Upper lobe of left lung (tissue), 6 donors: ENCODE results near the gene MAP1S. TPM values are rescaled to one million over a fixed set of nuclear protein-coding genes. Genes with fewer than 3 reads are reported as not detected.
A peak's percentile ranks its signal among the peaks of the same experiment; 100 is the strongest.

ENCODE experiments used
- ATAC-seq, 2 donors: fragments of 200-7000 bp; cut with Tn5 transposase; one replicate each; pipeline ENCODE4 v1.9.1; 2022; ENCODE audit warnings: mild to moderate bottlenecking in 2 of 2, moderate library complexity in 2 of 2; ENCODE audit not compliant: low FRiP score in 2 of 2
- DNase-seq, 2 donors: peaks; one replicate each; pipeline ENCODE4 v3.0.0-alpha.2; 2019 to 2020
- H3K27ac ChIP-seq, 4 donors: fragments of 200-600 bp; sonication (generic); one replicate each; pipeline ENCODE4 v1.5.1; 2016 to 2019
- H3K27me3 ChIP-seq, 4 donors: fragments of 200-600 bp; sonication (generic); one replicate each; pipeline ENCODE4 v1.5.1; 2017 to 2019
- H3K36me3 ChIP-seq, 4 donors: fragments of 200-600 bp; sonication (generic); one replicate each; pipeline ENCODE4 v1.5.1; 2016 to 2019
- H3K4me1 ChIP-seq, 4 donors: fragments of 200-600 bp; sonication (generic); one replicate each; pipeline ENCODE4 v1.5.1; 2018 to 2019
- H3K4me3 ChIP-seq, 4 donors: fragments of 200-600 bp; sonication (generic); one replicate each; pipeline ENCODE4 v1.5.1; 2017 to 2019; ENCODE audit warnings: mild to moderate bottlenecking in 2 of 4, moderate library complexity in 1 of 4
- H3K9me3 ChIP-seq, 4 donors: fragments of 200-600 bp; sonication (generic); one replicate each; pipeline ENCODE4 v1.5.1; 2018 to 2019
- CTCF ChIP-seq, 6 experiments: fragments of 450-650 bp in 4 of 6; fragments of 200-600 bp in 2 of 6; sonication (generic) in 2 of 6; IDR thresholded peaks; one replicate each; pipeline ENCODE4 v1.5.1; 2016 to 2019; ENCODE audit warnings: antibody characterized with exemption in 6 of 6
- EP300 ChIP-seq, 4 donors: sonication (generic); formaldehyde crosslinking; IDR thresholded peaks; one replicate each; pipeline ENCODE4 v1.5.1; 2017; ENCODE audit warnings: antibody characterized with exemption in 4 of 4, control low read depth in 2 of 4
- POLR2A ChIP-seq, 4 donors: fragments of 450-650 bp; IDR thresholded peaks; one replicate each; pipeline ENCODE4 v1.5.1; 2016 to 2017; ENCODE audit warnings: antibody characterized with exemption in 4 of 4, mild to moderate bottlenecking in 2 of 4
- POLR2AphosphoS5 ChIP-seq, 2 donors: sonication (generic); formaldehyde crosslinking; IDR thresholded peaks; one replicate each; pipeline ENCODE4 v1.5.1; 2017; ENCODE audit warnings: antibody characterized with exemption in 2 of 2
- WGBS, 2 donors: methylation state at CpG; one replicate each; pipeline ENCODE4 v1.1.5; 2017 to 2018; 5-methylcytosine and 5-hydroxymethylcytosine counted together
- total RNA-seq, 6 donors: library from RNA; depleted of rRNA in 4 of 6; stranded (reverse); fragments of >200 nt in 4 of 6; gene quantifications; one replicate each; pipeline versions ENCODE4 v1.1.0 to v1.2.1, GENCODE V29; 2016 to 2021
- donor health status: DM: no; HTN: no; CAD: no; lungs with moderate emphysema.
- donor health status: DM: no; HTN: yes; CAD: no; lungs with severe emphysema.

MAP1S gene
- total RNA-seq, 6 donors from 2014 or later, result 23.6 to 87.9 (median 63.7) TPM

- no peak overlapping the region for H3K4me3 ChIP-seq
- no peak overlapping the region for H3K27ac ChIP-seq
- H3K27me3 ChIP-seq, result no peaks in the 10 kb centered on the region
- TF ChIP-seq POLR2AphosphoS5 (IDR thresholded peaks at IDR 0.05), result no peak
- H3K36me3 ChIP-seq, result no peaks in the 10 kb centered on the region
- H3K9me3 ChIP-seq, result no peaks in the 10 kb centered on the region
- 75 to 88% methylated on average over 2 of the region's 2 CpGs for WGBS, 2 donors
- DNase-seq (no peak), ATAC-seq (no peak)
- peaks cover 11 to 16% (median 12%) of the 10 kb centered on the region in 4 donors for H3K4me1 ChIP-seq
Measured at GRCh38 chr19:17677002-17677401, 42.3 kb upstream of the MAP1S start.

GRCh38 chr19:17678836-17679235 lies 40.4 kb upstream of the MAP1S start:
- Histone ChIP-seq H3K4me3 (no peak overlapping the region), H3K9me3 (no peaks in the 10 kb centered on the region), H3K27ac (no peak overlapping the region), H3K36me3 (no peaks in the 10 kb centered on the region), H3K4me1 (peaks cover 11 to 16% (median 12%) of the 10 kb centered on the region in 4 donors), H3K27me3 (no peaks in the 10 kb centered on the region)
- TF ChIP-seq POLR2AphosphoS5 (IDR thresholded peaks at IDR 0.05) (no peak), POLR2A (IDR thresholded peaks at IDR 0.05) (no peak), EP300 (IDR thresholded peaks at IDR 0.05) (no peak), CTCF (IDR thresholded peaks at IDR 0.05) (no peak)
- WGBS, 2 donors, result 87 to 90% methylated on average over 4 of the region's 4 CpGs
- DNase-seq (no peak), ATAC-seq (no peak)

GRCh38 chr19:17679526-17680229 lies 39.6 kb upstream of the MAP1S start:
- Histone ChIP-seq H3K4me3 (peak overlapping the region in 3 of 4 donors; percentile 13 to 36 (median 32)), H3K9me3 (no peaks in the 10 kb centered on the region), H3K36me3 (no peaks in the 10 kb centered on the region), H3K27me3 (no peaks in the 10 kb centered on the region), H3K27ac (peak overlapping the region in 2 of 4 donors; percentile 64 to 74), H3K4me1 (peaks cover 11 to 16% (median 12%) of the 10 kb centered on the region in 4 donors)
- 6 to 15% methylated on average over 11 to 14 of the region's 14 CpGs for WGBS, 2 donors
- ATAC-seq (peak in 1 of 2 donors; percentile 12), DNase-seq (no peak)
- TF ChIP-seq POLR2A (IDR thresholded peaks at IDR 0.05), result no peak
- no peak for TF ChIP-seq CTCF (IDR thresholded peaks at IDR 0.05)
- no peak for TF ChIP-seq POLR2AphosphoS5 (IDR thresholded peaks at IDR 0.05)
- no peak for TF ChIP-seq EP300 (IDR thresholded peaks at IDR 0.05)

- WGBS, 2 donors, result 3 to 16% methylated on average over 12 to 17 of the region's 38 CpGs
- H3K27me3 ChIP-seq, result no peaks in the 10 kb centered on the region
- ATAC-seq, result peak; percentile 85
- peaks cover 11 to 16% (median 12%) of the 10 kb centered on the region in 4 donors for H3K4me1 ChIP-seq
- peak overlapping the region in 3 of 4 donors; percentile 13 to 36 (median 32) for H3K4me3 ChIP-seq
- H3K36me3 ChIP-seq, result no peaks in the 10 kb centered on the region
- DNase-seq, result peak; percentile 70 to 92
- TF ChIP-seq POLR2AphosphoS5 (IDR thresholded peaks at IDR 0.05) (peak; percentile 85 to 87), POLR2A (IDR thresholded peaks at IDR 0.05) (no peak), CTCF (IDR thresholded peaks at IDR 0.05) (peak in 2 of 6 experiments; percentile 6 to 10), EP300 (IDR thresholded peaks at IDR 0.05) (peak in 3 of 4 donors; percentile 37 to 90 (median 84))
- peak overlapping the region in 2 of 4 donors; percentile 64 to 74 for H3K27ac ChIP-seq
- no peaks in the 10 kb centered on the region for H3K9me3 ChIP-seq
Measured at GRCh38 chr19:17680230-17680722, 39.0 kb upstream of the MAP1S start.

- H3K4me1 ChIP-seq, result peaks cover 21 to 26% (median 22%) of the 10 kb centered on the region in 4 donors
- no peaks in the 10 kb centered on the region for H3K36me3 ChIP-seq
- H3K4me3 ChIP-seq, result no peak overlapping the region
- H3K9me3 ChIP-seq, result no peaks in the 10 kb centered on the region
- 43 to 60% methylated on average over 22 to 25 of the region's 25 CpGs for WGBS, 2 donors
- H3K27ac ChIP-seq, result no peak overlapping the region
- peaks cover 0 to 8% (median 2%) of the 10 kb centered on the region in 4 donors for H3K27me3 ChIP-seq
- ATAC-seq, result peak in 1 of 2 donors; percentile 37
- no peak for TF ChIP-seq POLR2AphosphoS5 (IDR thresholded peaks at IDR 0.05)
- TF ChIP-seq POLR2A (IDR thresholded peaks at IDR 0.05), result no peak
- no peak for TF ChIP-seq EP300 (IDR thresholded peaks at IDR 0.05)
- no peak for TF ChIP-seq CTCF (IDR thresholded peaks at IDR 0.05)
- peak in 1 of 2 donors; percentile 87 for DNase-seq
Measured at GRCh38 chr19:17681505-17682125, 37.7 kb upstream of the MAP1S start.
